GM19240 (cell line): ENCODE measurements around the gene RFX4.

Source experiments
- DNase-seq: peaks from one replicate; pipeline ENCODE4 v3.0.0; 2011; ENCODE audit warnings: low spot score; ENCODE audit not compliant: insufficient read length

Gene RFX4

GRCh38 chr12:106582641-106583230, at the start of gene RFX4:
Gene RFX4, plus strand, starts transcription at chr12:106583004. Its CDS starts 317 bp downstream, at chr12:106583321.
- DNase-seq: no peak

DNA sequence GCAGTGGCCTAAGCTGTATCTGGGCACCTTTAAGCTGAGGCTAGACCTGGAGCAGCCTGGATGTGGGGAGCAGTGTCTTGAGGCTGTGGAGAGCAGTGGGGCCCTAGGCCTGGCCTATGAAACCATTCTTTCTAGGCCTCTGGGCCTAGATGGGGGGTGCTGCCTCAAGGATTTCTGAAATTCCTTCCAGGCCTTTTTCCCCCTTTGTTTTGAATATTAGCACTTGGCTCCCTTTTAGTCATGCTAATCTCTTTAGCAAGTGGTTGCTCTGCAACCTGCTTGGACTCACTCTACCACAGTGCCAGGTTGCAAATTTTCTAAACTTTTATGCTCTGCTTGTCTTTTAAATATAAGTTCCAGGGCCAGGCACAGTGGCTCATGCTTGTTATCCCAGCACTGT, 41.6 kb upstream of the RFX4 start:
- no peak for DNase-seq

GRCh38 chr12:106551410-106551809, 31.4 kb upstream of the RFX4 start:
- no peak for DNase-seq

GRCh38 chr12:106552228-106552627, 30.6 kb upstream of the RFX4 start:
- no peak for DNase-seq

- DNase-seq: no peak
Observed at GRCh38 chr12:106564678-106565329, 18.0 kb upstream of the RFX4 start.

DNA sequence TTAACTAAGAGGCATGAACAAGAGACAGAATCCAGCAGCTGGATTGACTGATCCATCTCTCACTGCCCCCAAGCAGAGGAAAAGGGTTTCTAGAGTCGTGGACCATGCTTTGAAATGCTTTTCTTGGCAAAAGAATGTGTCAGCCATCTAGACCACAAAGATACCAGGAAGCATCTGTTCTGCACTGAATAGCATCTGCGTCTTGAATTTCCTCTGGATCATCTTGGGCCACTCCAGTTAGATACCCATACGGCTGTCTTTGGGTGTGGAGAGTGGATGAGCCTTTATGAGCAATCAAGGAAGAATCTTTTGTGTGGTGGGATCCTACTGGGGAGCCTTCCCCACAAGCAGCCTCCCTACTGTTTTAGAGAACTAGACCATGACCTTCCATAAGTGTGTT, 16.0 kb upstream of the RFX4 start:
- DNase-seq: no peak

- DNase-seq: no peak
Observed at GRCh38 chr12:106573239-106573638, 9.6 kb upstream of the RFX4 start.

DNA sequence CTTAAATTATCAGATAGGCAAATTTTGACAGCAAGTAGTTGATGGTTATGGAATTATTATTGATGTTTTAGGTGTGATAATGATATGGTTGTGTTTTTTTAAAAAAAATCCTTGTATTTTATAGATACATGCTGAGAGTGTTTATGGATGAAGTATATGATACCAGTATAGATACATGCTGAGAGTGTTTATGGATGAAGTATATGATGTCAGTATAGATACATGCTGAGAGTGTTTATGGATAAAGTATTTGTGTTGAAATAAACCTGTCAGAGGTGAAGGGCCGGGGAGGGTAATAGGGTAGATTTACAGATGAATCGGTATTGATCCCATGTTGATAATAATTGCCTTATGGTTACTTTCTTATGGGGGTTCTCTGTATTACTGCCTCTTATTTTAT, 6.0 kb upstream of the RFX4 start:
- DNase-seq: no peak

- no peak for DNase-seq
Observed at GRCh38 chr12:106580671-106581508, 1.9 kb upstream of the RFX4 start.

DNA sequence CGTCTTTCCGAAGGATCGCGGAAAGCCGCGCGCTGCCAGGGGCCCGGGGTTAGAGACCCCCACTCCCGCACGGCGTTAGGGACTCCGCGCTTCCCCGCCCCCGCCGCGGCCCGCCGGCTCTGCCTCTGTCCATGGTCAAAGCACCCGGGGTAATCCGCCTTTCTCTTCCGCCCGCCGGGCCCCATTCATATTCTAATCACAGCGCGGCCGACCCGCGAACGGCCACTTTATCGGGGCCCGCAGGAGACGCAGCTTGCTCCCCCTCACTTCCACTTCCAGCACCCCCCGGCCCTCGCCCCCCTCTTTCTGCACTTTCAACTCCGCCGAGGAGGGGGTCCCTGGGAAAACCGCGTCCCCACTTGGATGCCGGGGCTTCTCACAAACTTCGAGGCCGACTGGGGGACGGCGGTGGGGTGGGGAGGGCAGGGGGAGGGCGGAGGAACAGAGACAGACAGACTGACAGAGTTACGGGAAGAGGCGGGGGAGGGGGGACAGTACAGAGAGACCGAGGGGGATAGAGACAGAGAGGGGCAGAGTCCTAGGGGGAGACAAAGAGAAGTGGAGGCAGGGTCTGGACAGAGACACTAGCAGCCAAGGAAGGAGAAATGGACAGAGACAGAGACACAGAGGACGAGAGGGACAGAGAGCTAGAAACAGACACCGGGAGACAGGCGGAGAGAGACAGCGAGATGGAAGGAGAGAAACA, 1.1 kb upstream of the RFX4 start:
- no peak for DNase-seq

DNA sequence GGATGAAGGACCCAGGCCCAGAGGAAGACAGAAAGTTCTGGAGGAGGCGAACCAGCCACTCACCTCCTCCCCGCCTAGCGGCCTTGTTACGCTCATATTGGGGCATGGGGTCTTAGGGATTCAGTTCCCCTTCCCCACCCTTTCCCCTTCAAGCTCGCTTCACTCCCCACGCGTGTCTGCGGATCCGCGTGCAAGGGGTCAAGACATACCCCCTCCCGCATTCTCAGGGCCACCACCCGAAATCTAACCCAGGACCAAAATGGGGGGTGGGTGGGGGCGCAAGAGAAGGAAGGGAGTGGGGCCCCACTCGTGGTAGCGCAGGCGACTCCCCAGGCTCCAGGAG, 584 bp upstream of the RFX4 start:
- no peak for DNase-seq

GRCh38 chr12:106583242-106584103, 669 bp downstream of the RFX4 start:
- DNase-seq: no peak

- no peak for DNase-seq
Observed at GRCh38 chr12:106584104-106585064, 1.6 kb downstream of the RFX4 start.

DNA sequence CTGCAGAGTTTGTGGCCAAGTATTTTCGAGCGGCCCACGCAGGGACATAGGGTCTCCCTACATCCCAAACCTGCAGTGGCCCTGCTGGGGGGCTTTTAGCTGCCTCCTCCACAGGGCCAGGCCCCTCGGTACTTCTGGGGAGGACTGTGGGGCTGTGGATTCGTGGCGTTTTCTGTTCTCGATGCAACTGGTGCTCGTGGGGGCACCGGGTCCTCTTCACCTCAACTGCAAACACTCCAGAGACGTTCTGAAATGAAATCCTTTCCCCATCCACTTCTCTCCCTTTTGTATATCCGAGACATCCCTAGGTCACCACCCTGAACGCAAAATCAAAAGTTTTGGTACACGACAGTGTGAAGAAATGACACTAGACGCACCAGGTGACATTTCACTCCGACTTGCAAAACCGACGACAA, 2.3 kb downstream of the RFX4 start:
- no peak for DNase-seq

DNA sequence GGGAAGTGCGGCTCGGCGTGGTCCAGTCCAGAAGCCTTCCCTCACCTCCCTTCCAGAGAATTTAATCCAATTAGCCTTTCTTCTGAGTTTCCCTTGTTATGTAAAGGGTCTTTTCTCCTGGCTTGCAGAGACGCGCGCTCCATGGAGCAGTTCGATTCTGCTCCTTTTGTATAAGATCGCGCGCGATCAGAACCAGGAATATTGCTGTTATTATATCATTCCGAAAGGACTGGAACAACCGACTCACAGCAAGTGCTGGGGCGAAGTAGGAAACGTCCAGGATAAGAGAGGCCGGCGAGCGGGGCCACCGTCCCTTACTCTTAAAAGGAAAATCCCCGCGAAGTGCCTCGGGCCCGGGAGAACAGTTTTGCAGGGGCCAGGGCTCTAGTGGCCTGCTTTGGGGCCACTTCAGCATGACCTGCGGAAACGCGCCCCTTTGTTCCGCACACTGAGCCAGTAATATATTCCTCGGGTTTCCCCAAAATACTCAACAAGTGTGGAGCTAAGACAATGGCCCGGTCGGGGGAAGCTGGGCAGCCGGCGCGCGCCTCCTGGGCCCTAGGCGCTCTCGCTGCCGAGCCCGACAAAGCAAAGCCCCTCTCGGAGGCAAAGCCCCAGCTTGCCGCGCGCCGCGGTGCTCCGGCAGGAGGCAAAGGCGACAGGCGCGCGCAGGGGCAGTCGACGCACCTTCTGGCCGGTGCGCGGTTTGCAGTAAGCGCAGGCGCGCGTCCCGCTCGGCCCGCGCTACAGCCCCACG, 2.9 kb downstream of the RFX4 start:
- DNase-seq: no peak

GRCh38 chr12:106586278-106586802, 3.5 kb downstream of the RFX4 start:
- no peak for DNase-seq

- no peak for DNase-seq
Observed at GRCh38 chr12:106586803-106587684, 4.2 kb downstream of the RFX4 start.

DNA sequence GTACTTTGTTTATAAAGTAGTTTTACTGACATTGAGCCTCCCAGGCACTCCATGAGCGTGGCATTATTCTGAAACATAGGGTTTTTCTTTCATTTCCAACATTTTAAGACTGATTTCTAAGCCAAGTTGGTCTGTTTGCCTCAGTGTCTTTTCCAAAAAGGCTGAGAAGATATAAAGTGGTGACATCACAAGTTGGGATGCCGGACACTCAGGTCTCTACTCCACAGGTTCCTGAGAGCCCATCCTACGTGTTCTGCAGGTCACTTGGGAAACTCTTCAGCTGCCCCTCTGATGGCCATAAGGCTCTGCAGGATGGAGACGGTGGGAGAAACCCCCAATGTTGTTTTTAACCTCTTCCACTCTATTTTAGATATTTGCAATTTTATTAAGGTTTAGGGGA, 6.0 kb downstream of the RFX4 start:
- DNase-seq: no peak
